ENCODE data around the gene ARAP3.

ARAP3 gene

GRCh38 chr5:141633871-141634561, 48.0 kb downstream of the ARAP3 start:
- TF ChIP-seq ZFX (IDR thresholded peaks at IDR 0.05) = no peak
- TF ChIP-seq CTCF (conservative IDR thresholded peaks at IDR 0.05) = no peak
- no peak overlapping the region for H3K27ac ChIP-seq

GRCh38 chr5:141632650-141633049, 49.4 kb downstream of the ARAP3 start:
- no peak overlapping the region for H3K27ac ChIP-seq

GRCh38 chr5:141630570-141631140, 51.4 kb downstream of the ARAP3 start:
- H3K27ac ChIP-seq = no peak overlapping the region
- TF ChIP-seq ZFX (IDR thresholded peaks at IDR 0.05) (no peak), CTCF (conservative IDR thresholded peaks at IDR 0.05) (no peak)

More at GRCh38 chr5:141632650-141633049, 49.4 kb downstream of the ARAP3 start:
- TF ChIP-seq ZFX (IDR thresholded peaks at IDR 0.05) (no peak), CTCF (conservative IDR thresholded peaks at IDR 0.05) (no peak)

GRCh38 chr5:141628175-141628788, 53.7 kb downstream of the ARAP3 start:
- H3K27ac ChIP-seq = no peak overlapping the region
- TF ChIP-seq CTCF (conservative IDR thresholded peaks at IDR 0.05) (no peak), ZFX (IDR thresholded peaks at IDR 0.05) (no peak)

- H3K27ac ChIP-seq = no peak overlapping the region
- TF ChIP-seq ZFX (IDR thresholded peaks at IDR 0.05) (no peak), CTCF (conservative IDR thresholded peaks at IDR 0.05) (no peak)
Observed at GRCh38 chr5:141623611-141624010, 58.4 kb downstream of the ARAP3 start.

GRCh38 chr5:141623186-141623585, 58.8 kb downstream of the ARAP3 start:
- H3K27ac ChIP-seq = no peak overlapping the region
- TF ChIP-seq ZFX (IDR thresholded peaks at IDR 0.05) = no peak
- no peak for TF ChIP-seq CTCF (conservative IDR thresholded peaks at IDR 0.05)

Data from C4-2B (cell line).